Measurements from ENCODE around the gene TP53I11. TPM values are rescaled to one million over a fixed set of nuclear protein-coding genes. Genes with fewer than 3 reads are reported as not detected.

TP53I11 gene
- total RNA-seq, 1 experiment from 2014 or later = 46.9 TPM

DNA sequence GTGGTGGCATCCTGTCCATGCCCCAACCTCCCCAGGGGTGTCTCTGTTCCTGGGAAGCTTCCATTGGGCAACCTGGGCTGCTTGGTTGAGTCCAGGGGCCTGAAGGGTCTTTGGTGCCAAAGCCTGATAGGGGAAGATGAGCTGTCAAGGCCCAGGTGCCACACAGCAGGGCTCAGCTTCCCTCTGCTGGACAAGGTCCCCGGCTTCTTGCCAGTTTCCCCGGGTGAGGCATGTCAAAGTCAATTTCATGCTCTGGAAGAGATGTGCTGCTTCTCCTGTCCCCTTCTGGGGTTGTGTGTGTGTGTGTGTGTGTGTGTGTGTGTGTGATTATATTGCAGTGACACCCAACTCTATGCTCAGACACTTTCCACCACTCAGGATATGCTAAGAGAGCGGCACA is 26.9 kb downstream of the TP53I11 start (continued):
- TF ChIP-seq ATF3 (IDR thresholded peaks at IDR 0.05) = no peak

- no peak overlapping the region for H2AFZ ChIP-seq (ENCODE audit: low read depth, low read length, poor library complexity, severe bottlenecking)
- no peaks in the 10 kb centered on the region for H3K4me1 ChIP-seq (ENCODE audit: control insufficient read depth in 1 of 2, insufficient read depth in 2 of 2, low read length in 2 of 2)
- H3K79me2 ChIP-seq (ENCODE audit: insufficient read depth, low read length) = no peaks in the 10 kb centered on the region
- H3K4me2 ChIP-seq (ENCODE audit: low read length) = no peak overlapping the region
- H3K27me3 ChIP-seq (ENCODE audit: insufficient read depth, low read length) = no peaks in the 10 kb centered on the region
- intact Hi-C loops (cut with micrococcal nuclease) = no loop called here
- H3K27ac ChIP-seq (ENCODE audit: low read depth, low read length) = no peak overlapping the region
- H3K9me3 ChIP-seq (ENCODE audit: control insufficient read depth in 1 of 2, insufficient read depth in 1 of 2, low read depth in 1 of 2, low read length in 2 of 2) = no peaks in the 10 kb centered on the region
- TF ChIP-seq EZH2 (IDR thresholded peaks at IDR 0.05) (no peak), EZH2phosphoT487 (IDR thresholded peaks at IDR 0.05; ENCODE audit: borderline replicate concordance) (no peak), SIN3A (IDR thresholded peaks at IDR 0.05; ENCODE audit: low read depth) (no peak), CBX3 (IDR thresholded peaks at IDR 0.05; ENCODE audit: low read depth) (no peak), ATF3 (IDR thresholded peaks at IDR 0.05) (no peak), JUND (IDR thresholded peaks at IDR 0.05) (no peak), TCF7L2 (IDR thresholded peaks at IDR 0.05; ENCODE audit: borderline replicate concordance, extremely low read depth, insufficient read depth, insufficient read length) (no peak), ZFX (IDR thresholded peaks at IDR 0.05) (no peak), SRF (IDR thresholded peaks at IDR 0.05; ENCODE audit: low read depth) (no peak), FOSL1 (IDR thresholded peaks at IDR 0.05; ENCODE audit: low read depth) (no peak), RAD21 (IDR thresholded peaks at IDR 0.05; ENCODE audit: low read depth) (no peak), SP1 (IDR thresholded peaks at IDR 0.05; ENCODE audit: low read depth) (no peak), YY1 (IDR thresholded peaks at IDR 0.05; ENCODE audit: extremely low read depth, insufficient replicate concordance, low read depth, low read length) (no peak)
- TF ChIP-seq, protein P1, sequence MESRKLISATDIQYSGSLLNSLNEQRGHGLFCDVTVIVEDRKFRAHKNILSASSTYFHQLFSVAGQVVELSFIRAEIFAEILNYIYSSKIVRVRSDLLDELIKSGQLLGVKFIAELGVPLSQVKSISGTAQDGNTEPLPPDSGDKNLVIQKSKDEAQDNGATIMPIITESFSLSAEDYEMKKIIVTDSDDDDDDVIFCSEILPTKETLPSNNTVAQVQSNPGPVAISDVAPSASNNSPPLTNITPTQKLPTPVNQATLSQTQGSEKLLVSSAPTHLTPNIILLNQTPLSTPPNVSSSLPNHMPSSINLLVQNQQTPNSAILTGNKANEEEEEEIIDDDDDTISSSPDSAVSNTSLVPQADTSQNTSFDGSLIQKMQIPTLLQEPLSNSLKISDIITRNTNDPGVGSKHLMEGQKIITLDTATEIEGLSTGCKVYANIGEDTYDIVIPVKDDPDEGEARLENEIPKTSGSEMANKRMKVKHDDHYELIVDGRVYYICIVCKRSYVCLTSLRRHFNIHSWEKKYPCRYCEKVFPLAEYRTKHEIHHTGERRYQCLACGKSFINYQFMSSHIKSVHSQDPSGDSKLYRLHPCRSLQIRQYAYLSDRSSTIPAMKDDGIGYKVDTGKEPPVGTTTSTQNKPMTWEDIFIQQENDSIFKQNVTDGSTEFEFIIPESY (IDR thresholded peaks at IDR 0.05; ENCODE audit: extremely low read depth, insufficient replicate concordance, low read length) = no peak
- no peak for DNase-seq (ENCODE audit: low read depth, low spot score)
- BruUV-seq (replicated peaks) = no TSS peak
- H3K36me3 ChIP-seq (ENCODE audit: control insufficient read depth in 1 of 2, insufficient read depth in 2 of 2, low read length in 2 of 2) = no peaks in the 10 kb centered on the region
- ChIA-PET POLR2A (no interaction called here), RAD21 (ENCODE audit: low non-redundant PET in 1 of 2, low total read pairs in 2 of 2, uncharacterized antibody in 2 of 2, unreplicated experiment in 2 of 2) (no interaction called here), CTCF (interaction anchor here (1.3 kb wide), 1 partner anchor 187 kb away, joined by 4 read pairs; no protein-coding TSS in a partner anchor)
- H4K20me1 ChIP-seq (ENCODE audit: insufficient read depth) = no peaks in the 10 kb centered on the region
- ATAC-seq = no peak
- no peak overlapping the region for H3K9ac ChIP-seq (ENCODE audit: low read length)
- H3K9me2 ChIP-seq (ENCODE audit: insufficient read depth) = no peaks in the 10 kb centered on the region
- H3K4me3 ChIP-seq (replicated peaks in 1 of 2; ENCODE audit: low read depth in 1 of 2, low read length in 2 of 2) = no peak overlapping the region
These were observed 27.6 kb downstream of the TP53I11 start for GRCh38 chr11:44923115-44923514.

Measured in HCT116 (cell line).